ENCODE measurements around the gene PRKCA. TPM values are rescaled to one million over a fixed set of nuclear protein-coding genes. Genes with fewer than 3 reads are reported as not detected.

PRKCA gene
- total RNA-seq, 1 donor from 2014 or later, result 132 TPM

- intact Hi-C loops (cut with micrococcal nuclease), result loop anchor here (1.0 to 10.0 kb wide), 13 partner anchors 21 to 440 kb away; partner anchors contain the start of genes CEP112 and PRKCA
Observed at GRCh38 chr17:66632731-66633130, 330.3 kb downstream of the PRKCA start.

- intact Hi-C loops (cut with micrococcal nuclease), result loop anchor here (1.0 to 10.0 kb wide), 12 partner anchors 20 to 441 kb away; partner anchors contain the start of genes CEP112 and PRKCA
Observed at GRCh38 chr17:66633317-66633965, 331.0 kb downstream of the PRKCA start.

- intact Hi-C loops (cut with micrococcal nuclease), result loop anchor here (5.0 to 10.0 kb wide), 7 partner anchors 67 to 332 kb away; partner anchors contain the start of gene PRKCA
Observed at GRCh38 chr17:66634193-66634592, 331.8 kb downstream of the PRKCA start.

- intact Hi-C loops (cut with micrococcal nuclease), result loop anchor here (10.0 kb wide), 1 partner anchor 269 kb away; no protein-coding TSS in a partner anchor
Observed at GRCh38 chr17:66635386-66636045, 333.1 kb downstream of the PRKCA start.

GRCh38 chr17:66636111-66636510 lies 333.7 kb downstream of the PRKCA start:
- intact Hi-C loops (cut with micrococcal nuclease), result loop anchor here (10.0 kb wide), 1 partner anchor 269 kb away; no protein-coding TSS in a partner anchor

- intact Hi-C loops (cut with micrococcal nuclease), result loop anchor here (10.0 kb wide), 1 partner anchor 267 kb away; no protein-coding TSS in a partner anchor
Observed at GRCh38 chr17:66637491-66637890, 335.1 kb downstream of the PRKCA start.

GRCh38 chr17:66638707-66639479 lies 336.5 kb downstream of the PRKCA start:
- intact Hi-C loops (cut with micrococcal nuclease), result loop anchor here (10.0 kb wide), 1 partner anchor 266 kb away; no protein-coding TSS in a partner anchor

GRCh38 chr17:66643815-66644710 lies 341.6 kb downstream of the PRKCA start:
- intact Hi-C loops (cut with micrococcal nuclease), result no loop called here

- intact Hi-C loops (cut with micrococcal nuclease), result no loop called here
Observed at GRCh38 chr17:66645259-66645658, 342.8 kb downstream of the PRKCA start.

GRCh38 chr17:66647391-66647983 lies 345.1 kb downstream of the PRKCA start:
- intact Hi-C loops (cut with micrococcal nuclease), result no loop called here

GRCh38 chr17:66649818-66650543 lies 347.6 kb downstream of the PRKCA start:
- intact Hi-C loops (cut with micrococcal nuclease), result no loop called here

GRCh38 chr17:66650544-66650877 lies 348.1 kb downstream of the PRKCA start:
- intact Hi-C loops (cut with micrococcal nuclease), result no loop called here

GRCh38 chr17:66652840-66653507 lies 350.6 kb downstream of the PRKCA start:
- intact Hi-C loops (cut with micrococcal nuclease), result loop anchor here (1.0 kb wide), 2 partner anchors 14 to 20 kb away; no protein-coding TSS in a partner anchor

GRCh38 chr17:66654106-66654740 lies 351.8 kb downstream of the PRKCA start:
- intact Hi-C loops (cut with micrococcal nuclease), result no loop called here

GRCh38 chr17:66654764-66655163 lies 352.4 kb downstream of the PRKCA start:
- intact Hi-C loops (cut with micrococcal nuclease), result no loop called here

GRCh38 chr17:66655461-66655860 lies 353.0 kb downstream of the PRKCA start:
- intact Hi-C loops (cut with micrococcal nuclease), result no loop called here

GRCh38 chr17:66655861-66656260 lies 353.4 kb downstream of the PRKCA start:
- intact Hi-C loops (cut with micrococcal nuclease), result no loop called here

- intact Hi-C loops (cut with micrococcal nuclease), result no loop called here
Observed at GRCh38 chr17:66661411-66662256, 359.2 kb downstream of the PRKCA start.

Measured in T-helper 1 cell treated with Interleukin-12 subunit alpha and Interleukin-12 subunit beta and Interleukin-4 antibody, amounts not matched to agents 30 ng/mL and 1 ng/mL, for 36 hours (primary cell).